Neuronal stem cell (in vitro differentiated cells): ENCODE results near the gene PDYN.

Source experiments
- DNase-seq: peaks from one replicate; pipeline ENCODE4 v3.0.0-alpha.2; 2013; ENCODE audit warnings: low spot score
- H2AFZ ChIP-seq: one replicate; pipeline ENCODE4 v1.6.1; 2013; ENCODE audit warnings: mild to moderate bottlenecking, low read length, inconsistent platforms
- H2AK5ac ChIP-seq: 2 replicates; pipeline ENCODE4 v1.6.1; 2013; ENCODE audit warnings: low read depth, mild to moderate bottlenecking, inconsistent platforms, low read length, moderate library complexity, mixed read lengths
- H2BK120ac ChIP-seq: 2 replicates; pipeline ENCODE4 v1.6.1; 2013; ENCODE audit warnings: low read depth, mild to moderate bottlenecking, inconsistent platforms, low read length, moderate library complexity, mixed read lengths
- H2BK12ac ChIP-seq: one replicate; pipeline ENCODE4 v1.6.1; 2013; ENCODE audit warnings: low read length, inconsistent platforms
- H2BK15ac ChIP-seq: 2 replicates; pipeline ENCODE4 v1.6.1; 2013; ENCODE audit warnings: mild to moderate bottlenecking, low read length, inconsistent platforms, mixed read lengths
- H2BK5ac ChIP-seq: one replicate; pipeline ENCODE4 v1.6.1; 2013; ENCODE audit warnings: inconsistent platforms, mild to moderate bottlenecking, low read length, moderate library complexity
- H3K14ac ChIP-seq: one replicate; pipeline ENCODE4 v1.6.1; 2013; ENCODE audit warnings: low read length, inconsistent platforms
- H3K18ac ChIP-seq: 2 replicates; pipeline ENCODE4 v1.6.1; 2013; ENCODE audit warnings: low read length, inconsistent platforms
- H3K23ac ChIP-seq: 2 replicates; pipeline ENCODE4 v1.6.1; 2013; ENCODE audit warnings: low read depth, mild to moderate bottlenecking, mixed read lengths, low read length, inconsistent platforms; ENCODE audit not compliant: poor library complexity
- H3K27ac ChIP-seq: replicated peaks from 3 replicates; pipeline ENCODE4 v1.5.1; 2013; ENCODE audit warnings: low read length, inconsistent platforms
- H3K27me3 ChIP-seq, 3 experiments: 2 replicates each; pipeline ENCODE4 v1.6.1; 2013; ENCODE audit warnings: low read length in 3 of 3, mild to moderate bottlenecking in 2 of 3, inconsistent platforms in 1 of 3, low read depth in 1 of 3, mixed read lengths in 1 of 3, moderate library complexity in 1 of 3; ENCODE audit not compliant: control insufficient read depth in 3 of 3, insufficient read depth in 3 of 3
- H3K36me3 ChIP-seq, 2 donors: replicated peaks in 1 of 2; 2 replicates each; pipeline ENCODE4 v1.6.1; 2013; ENCODE audit warnings: low read length in 2 of 2; ENCODE audit not compliant: control insufficient read depth in 2 of 2, insufficient read depth in 2 of 2
- H3K4ac ChIP-seq: 2 replicates; pipeline ENCODE4 v1.6.1; 2013; ENCODE audit warnings: inconsistent platforms, mild to moderate bottlenecking, low read length, moderate library complexity
- H3K4me1 ChIP-seq, 2 donors: 1 replicate in 1 of 2; 2 replicates in 1 of 2; pipeline ENCODE4 v1.6.1; 2013; ENCODE audit warnings: low read length in 2 of 2, low read depth in 1 of 2; ENCODE audit not compliant: control insufficient read depth in 2 of 2, insufficient read depth in 1 of 2
- H3K4me2 ChIP-seq: one replicate; pipeline ENCODE4 v1.6.1; 2013; ENCODE audit warnings: mild to moderate bottlenecking, low read length, inconsistent platforms; ENCODE audit not compliant: insufficient read depth, poor library complexity, severe bottlenecking
- H3K4me3 ChIP-seq, 2 donors: 2 replicates each; pipeline ENCODE4 v1.5.1; 2013; ENCODE audit warnings: low read length in 2 of 2, mild to moderate bottlenecking in 2 of 2, inconsistent platforms in 1 of 2, moderate library complexity in 1 of 2
- H3K79me1 ChIP-seq: one replicate; pipeline ENCODE4 v1.6.1; 2013; ENCODE audit warnings: low read depth, mild to moderate bottlenecking, inconsistent platforms, low read length, moderate library complexity
- H3K9ac ChIP-seq: one replicate; pipeline ENCODE4 v1.6.1; 2013; ENCODE audit warnings: mild to moderate bottlenecking, low read depth, low read length, inconsistent platforms; ENCODE audit not compliant: poor library complexity
- H3K9me3 ChIP-seq, 2 donors: replicated peaks in 1 of 2; 2 replicates each; pipeline versions ENCODE3 to v1.6.1; 2013; ENCODE audit warnings: low read length in 2 of 2, mild to moderate bottlenecking in 2 of 2, inconsistent platforms in 1 of 2, low read depth in 1 of 2, mixed read lengths in 1 of 2, moderate library complexity in 1 of 2; ENCODE audit not compliant: control insufficient read depth in 2 of 2, insufficient read depth in 1 of 2
- H4K8ac ChIP-seq: one replicate; pipeline ENCODE4 v1.6.1; 2013; ENCODE audit warnings: low read depth, mild to moderate bottlenecking, inconsistent platforms, low read length, moderate library complexity
- H4K91ac ChIP-seq: one replicate; pipeline ENCODE4 v1.6.1; 2013; ENCODE audit warnings: low read length, low read depth, mild to moderate bottlenecking, inconsistent platforms; ENCODE audit not compliant: poor library complexity
- WGBS, 2 donors: extraction: QIAGEN DNeasy Blood & Tissue Kit; methylation state at CpG; one replicate each; pipeline ENCODE4 v1.1.7; 2013; ENCODE audit warnings: missing lambda C conversion rate in 2 of 2, mixed read lengths in 1 of 2; ENCODE audit not compliant: insufficient read length in 2 of 2, insufficient replicate concordance in 1 of 2; ENCODE audit errors: extremely low coverage in 2 of 2; 5-methylcytosine and 5-hydroxymethylcytosine counted together

PDYN gene

DNA sequence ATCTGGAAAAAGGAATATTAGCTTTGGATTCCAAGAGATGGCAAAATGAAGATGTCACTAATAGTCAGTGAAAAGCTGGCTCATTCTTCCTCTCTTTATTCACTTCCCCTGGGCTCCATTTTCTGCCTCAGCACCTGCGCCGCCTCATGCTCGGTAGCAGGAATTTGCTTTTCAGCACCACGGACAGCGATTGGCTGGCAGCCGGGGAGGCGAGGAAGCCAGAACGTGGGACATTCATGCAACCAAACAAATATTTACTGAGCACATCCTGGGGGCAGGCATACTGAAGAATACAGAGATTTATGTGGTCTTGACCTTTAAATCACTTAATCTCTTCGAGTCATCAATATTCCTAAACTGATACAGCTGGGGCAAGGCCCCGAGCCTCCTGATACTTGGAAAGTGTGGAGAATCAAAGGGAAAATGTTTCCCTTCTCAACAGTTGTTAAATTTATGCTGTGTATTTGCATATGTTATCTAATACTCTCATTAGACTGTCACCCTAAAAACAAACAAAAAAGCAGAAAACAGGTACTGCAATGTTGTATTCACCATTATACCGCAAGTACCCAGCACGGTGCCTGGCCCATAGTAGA is 12.1 kb upstream of the PDYN start:
- no peak overlapping the region for H2BK120ac ChIP-seq
- WGBS, 2 donors: no CpG with 5 or more reads among the region's 12 CpGs
- no peak overlapping the region for H3K4me2 ChIP-seq
- DNase-seq: peak; percentile 80
- H3K27me3 ChIP-seq: peaks cover 0 to 9% (median 0%) of the 10 kb centered on the region in 3 experiments
- H3K27ac ChIP-seq: no peak overlapping the region
- no peak overlapping the region for H2BK5ac ChIP-seq
- H2AK5ac ChIP-seq: no peak overlapping the region
- H3K4ac ChIP-seq: no peak overlapping the region
- H3K79me1 ChIP-seq: no peaks in the 10 kb centered on the region
- H3K14ac ChIP-seq: no peak overlapping the region
- H4K8ac ChIP-seq: no peak overlapping the region
- no peak overlapping the region for H4K91ac ChIP-seq
- H3K23ac ChIP-seq: no peak overlapping the region
- no peak overlapping the region for H3K18ac ChIP-seq
- no peaks in the 10 kb centered on the region for H3K36me3 ChIP-seq
- H2BK12ac ChIP-seq: no peak overlapping the region
- H3K9me3 ChIP-seq: no peaks in the 10 kb centered on the region
- H3K9ac ChIP-seq: no peak overlapping the region
- no peak overlapping the region for H2BK15ac ChIP-seq
- H3K4me3 ChIP-seq: no peak overlapping the region
- peaks cover 0 to 2% of the 10 kb centered on the region in 2 donors for H3K4me1 ChIP-seq
- no peak overlapping the region for H2AFZ ChIP-seq

DNA sequence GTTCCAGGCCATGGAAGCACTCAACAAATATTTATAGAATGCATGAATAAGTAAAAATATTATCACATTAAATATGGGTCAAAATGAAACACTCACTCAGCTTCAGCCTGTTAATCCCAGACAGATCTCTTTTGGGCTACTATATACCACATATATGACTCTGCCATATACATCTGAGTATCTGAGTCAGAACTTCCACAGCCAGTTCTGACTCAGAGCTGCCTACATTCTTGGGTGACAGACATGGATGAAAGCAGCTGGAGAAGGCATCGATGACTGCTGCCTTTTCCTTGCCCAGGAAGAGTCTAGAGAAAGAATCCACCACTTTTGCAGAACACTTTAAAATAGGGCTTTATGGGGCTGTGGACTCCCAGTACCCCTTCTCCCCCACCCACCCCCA is 11.5 kb upstream of the PDYN start:
- Histone ChIP-seq H3K9ac (no peak overlapping the region), H2BK5ac (no peak overlapping the region), H2BK120ac (no peak overlapping the region), H3K9me3 (no peaks in the 10 kb centered on the region), H3K4me3 (no peak overlapping the region), H4K8ac (no peak overlapping the region), H3K14ac (no peak overlapping the region), H2AK5ac (no peak overlapping the region), H2BK12ac (no peak overlapping the region), H3K4me1 (peaks cover 0 to 2% of the 10 kb centered on the region in 2 donors), H3K27ac (no peak overlapping the region), H3K23ac (no peak overlapping the region), H3K36me3 (no peaks in the 10 kb centered on the region), H3K4me2 (no peak overlapping the region), H3K18ac (no peak overlapping the region), H3K27me3 (peaks cover 0 to 15% (median 0%) of the 10 kb centered on the region in 3 experiments), H2BK15ac (no peak overlapping the region), H3K4ac (no peak overlapping the region), H4K91ac (no peak overlapping the region), H3K79me1 (no peaks in the 10 kb centered on the region), H2AFZ (no peak overlapping the region)
- DNase-seq: no peak
- WGBS, 2 donors: no CpG with 5 or more reads among the region's 1 CpG

DNA sequence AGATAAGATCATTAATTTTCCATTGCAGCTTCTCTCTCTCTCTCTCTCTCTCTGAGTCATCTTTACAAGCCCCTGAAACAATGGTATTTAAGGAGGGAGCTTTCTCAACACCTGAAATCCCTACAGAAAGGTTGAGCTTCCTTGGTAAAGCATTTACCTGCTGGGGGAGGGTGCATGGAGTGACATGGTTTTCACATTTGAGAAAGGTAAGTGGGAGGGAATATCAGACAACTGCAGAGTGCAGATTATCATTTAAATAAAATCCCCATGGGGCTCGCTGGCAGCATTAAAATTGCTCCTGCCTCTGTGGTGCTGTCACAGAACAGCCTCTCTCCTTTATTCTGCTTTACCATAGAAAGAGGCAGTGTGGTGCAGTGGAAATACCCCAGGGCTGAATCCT is 10.3 kb upstream of the PDYN start:
- Histone ChIP-seq H3K4me3 (no peak overlapping the region), H3K36me3 (no peaks in the 10 kb centered on the region), H3K79me1 (no peaks in the 10 kb centered on the region), H4K8ac (no peak overlapping the region), H3K4ac (no peak overlapping the region), H2BK120ac (no peak overlapping the region), H3K4me2 (no peak overlapping the region), H2BK12ac (no peak overlapping the region), H3K14ac (no peak overlapping the region), H4K91ac (no peak overlapping the region), H2BK15ac (no peak overlapping the region), H2AK5ac (no peak overlapping the region), H3K4me1 (peaks cover 0 to 2% of the 10 kb centered on the region in 2 donors), H3K9me3 (no peaks in the 10 kb centered on the region), H3K9ac (no peak overlapping the region), H3K27ac (no peak overlapping the region), H3K27me3 (peaks cover 0 to 12% (median 0%) of the 10 kb centered on the region in 3 experiments), H2BK5ac (no peak overlapping the region), H3K23ac (no peak overlapping the region), H2AFZ (no peak overlapping the region), H3K18ac (no peak overlapping the region)
- DNase-seq: no peak
- WGBS, 2 donors: no CpG with 5 or more reads among the region's 1 CpG

DNA sequence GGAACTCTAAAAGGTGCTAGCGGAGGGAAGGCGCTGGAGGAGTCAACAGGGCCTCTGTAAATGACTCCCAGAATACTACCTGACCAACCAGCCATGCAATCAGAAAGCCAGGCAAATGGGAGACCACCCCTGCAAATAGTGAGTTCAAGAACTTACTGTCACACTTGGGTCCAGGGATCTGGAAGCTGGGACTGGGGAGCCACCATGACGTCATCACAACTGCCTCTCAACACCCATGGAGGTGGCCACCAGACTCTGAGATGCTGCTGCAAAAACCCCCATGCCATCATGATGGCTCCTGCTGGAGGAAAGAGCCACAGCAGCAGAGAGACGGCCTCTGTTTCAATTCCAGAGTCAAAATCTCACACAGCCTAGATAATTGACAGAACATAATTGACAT is 8.5 kb upstream of the PDYN start:
- H3K4ac ChIP-seq: no peak overlapping the region
- no peaks in the 10 kb centered on the region for H3K79me1 ChIP-seq
- no peaks in the 10 kb centered on the region for H3K36me3 ChIP-seq
- no peak overlapping the region for H2BK12ac ChIP-seq
- DNase-seq: no peak
- H2BK5ac ChIP-seq: no peak overlapping the region
- no peak overlapping the region for H3K27ac ChIP-seq
- no peak overlapping the region for H3K23ac ChIP-seq
- peaks cover 0 to 19% (median 0%) of the 10 kb centered on the region in 3 experiments for H3K27me3 ChIP-seq
- H3K9ac ChIP-seq: no peak overlapping the region
- H2BK15ac ChIP-seq: no peak overlapping the region
- H4K91ac ChIP-seq: no peak overlapping the region
- WGBS, 2 donors: no CpG with 5 or more reads among the region's 4 CpGs
- H4K8ac ChIP-seq: no peak overlapping the region
- no peak overlapping the region for H3K4me2 ChIP-seq
- H2BK120ac ChIP-seq: no peak overlapping the region
- no peaks in the 10 kb centered on the region for H3K9me3 ChIP-seq
- no peak overlapping the region for H3K4me3 ChIP-seq
- H2AK5ac ChIP-seq: no peak overlapping the region
- H2AFZ ChIP-seq: no peak overlapping the region
- no peak overlapping the region for H3K14ac ChIP-seq
- H3K4me1 ChIP-seq: peaks cover 0 to 2% of the 10 kb centered on the region in 2 donors
- H3K18ac ChIP-seq: no peak overlapping the region
